IMR-90 (cell line): ENCODE results near the gene METTL8. TPM values are rescaled to one million over a fixed set of nuclear protein-coding genes. Genes with fewer than 3 reads are reported as not detected.

Source experiments
- ATAC-seq: fragments of 200-7000 bp; cut with Tn5 transposase; 2 replicates; pipeline ENCODE4 v1.9.1; 2020; ENCODE audit warnings: low read depth, mild to moderate bottlenecking, moderate library complexity
- Bru-seq: library from RNA; stranded (reverse); fragments of 400-500 nt; gene quantifications from one replicate; lab custom pipeline; 2021; lab: Mats Ljungman, UMichigan
- BruChase-seq, 2 experiments: library from RNA; stranded (reverse); fragments of 400-500 nt; gene quantifications; one replicate each; lab custom pipeline; 2021; lab: Mats Ljungman, UMichigan
- BruUV-seq: library from RNA; stranded (reverse); fragments of 400-500 nt; replicated peaks from 2 replicates; lab custom pipeline; 2021; lab: Mats Ljungman, UMichigan
- CTCF ChIA-PET: fragments of 300-600 bp; formaldehyde crosslinking; extraction: SDS; loops from one replicate; lab custom pipeline; 2021; ENCODE audit warnings: antibody characterized with exemption; lab: Yijun Ruan, JAX
- POLR2A ChIA-PET: fragments of 300-600 bp; sonication (Branson Sonifier 250); formaldehyde crosslinking; loops from one replicate; lab custom pipeline; 2022; ENCODE audit warnings: antibody characterized with exemption; ENCODE audit not compliant: unreplicated experiment; lab: Charles Lee
- DNase-seq: peaks from one replicate; pipeline ENCODE4 v3.0.0; 2013
- H2AFZ ChIP-seq: replicated peaks from 2 replicates; pipeline ENCODE3; 2013; ENCODE audit warnings: low read length, mild to moderate bottlenecking; ENCODE audit not compliant: poor library complexity
- H2AK5ac ChIP-seq: 2 replicates; pipeline ENCODE4 v1.6.1; 2013; ENCODE audit warnings: low read depth, low read length, inconsistent platforms
- H2AK9ac ChIP-seq: replicated peaks from 2 replicates; pipeline ENCODE3; 2013; ENCODE audit warnings: mild to moderate bottlenecking, low read depth, low read length, moderate library complexity; ENCODE audit not compliant: poor library complexity
- H2BK120ac ChIP-seq: 2 replicates; pipeline ENCODE4 v1.6.1; 2013; ENCODE audit warnings: low read depth, low read length, inconsistent platforms
- H2BK15ac ChIP-seq: 3 replicates; pipeline ENCODE4 v1.6.1; 2013; ENCODE audit warnings: low read depth, low read length, inconsistent platforms
- H2BK20ac ChIP-seq: 2 replicates; pipeline ENCODE4 v1.6.1; 2013; ENCODE audit warnings: low read depth, mild to moderate bottlenecking, inconsistent platforms, low read length, moderate library complexity
- H2BK5ac ChIP-seq: 2 replicates; pipeline ENCODE4 v1.6.1; 2013; ENCODE audit warnings: mild to moderate bottlenecking, low read depth, low read length, inconsistent platforms; ENCODE audit not compliant: poor library complexity, severe bottlenecking
- H3K14ac ChIP-seq: replicated peaks from 2 replicates; pipeline ENCODE4 v1.6.1; 2013; ENCODE audit warnings: low read depth, low read length, inconsistent platforms
- H3K18ac ChIP-seq: 2 replicates; pipeline ENCODE4 v1.6.1; 2013; ENCODE audit warnings: low read depth, low read length, control low read depth
- H3K23ac ChIP-seq: 2 replicates; pipeline ENCODE4 v1.6.1; 2013; ENCODE audit warnings: low read depth, low read length, inconsistent platforms
- H3K27ac ChIP-seq: 2 replicates; pipeline ENCODE4 v1.5.1; 2013; ENCODE audit warnings: mild to moderate bottlenecking, control low read depth, low read length; ENCODE audit not compliant: insufficient read depth
- H3K27me3 ChIP-seq: 2 replicates; pipeline ENCODE4 v1.6.1; 2013; ENCODE audit warnings: low read length; ENCODE audit not compliant: control insufficient read depth, insufficient read depth
- H3K36me3 ChIP-seq: 2 replicates; pipeline ENCODE4 v1.6.1; 2013; ENCODE audit warnings: low read length, mixed read lengths; ENCODE audit not compliant: control insufficient read depth, insufficient read depth
- H3K4ac ChIP-seq: 2 replicates; pipeline ENCODE4 v1.6.1; 2013; ENCODE audit warnings: low read depth, low read length, inconsistent platforms
- H3K4me1 ChIP-seq: 2 replicates; pipeline ENCODE4 v1.6.1; 2013; ENCODE audit warnings: low read length, mixed read lengths; ENCODE audit not compliant: control insufficient read depth, insufficient read depth
- H3K4me2 ChIP-seq: 2 replicates; pipeline ENCODE4 v1.6.1; 2013; ENCODE audit warnings: low read depth, mild to moderate bottlenecking, control low read depth, low read length, moderate library complexity
- H3K4me3 ChIP-seq: 2 replicates; pipeline ENCODE4 v1.5.1; 2013; ENCODE audit warnings: low read depth, mild to moderate bottlenecking, control low read depth, low read length, moderate library complexity; ENCODE audit not compliant: insufficient read depth
- H3K56ac ChIP-seq: 2 replicates; pipeline ENCODE4 v1.6.1; 2013; ENCODE audit warnings: low read length, inconsistent platforms; ENCODE audit not compliant: insufficient read depth; ENCODE audit errors: extremely low read depth
- H3K79me1 ChIP-seq, 2 experiments: 2 replicates each; pipeline ENCODE4 v1.6.1; 2013; ENCODE audit warnings: low read length in 2 of 2, inconsistent platforms in 1 of 2, low read depth in 1 of 2
- H3K9ac ChIP-seq: 2 replicates; pipeline ENCODE4 v1.6.1; 2013; ENCODE audit warnings: low read depth, low read length, control low read depth
- H3K9me1 ChIP-seq: 2 replicates; pipeline ENCODE4 v1.6.1; 2013; ENCODE audit warnings: low read length, inconsistent platforms; ENCODE audit not compliant: insufficient read depth
- H3K9me3 ChIP-seq: 2 replicates; pipeline ENCODE4 v1.6.1; 2013; ENCODE audit warnings: low read length; ENCODE audit not compliant: control insufficient read depth, insufficient read depth
- H4K20me1 ChIP-seq: 2 replicates; pipeline ENCODE4 v1.6.1; 2013; ENCODE audit warnings: low read length, inconsistent platforms; ENCODE audit not compliant: insufficient read depth
- H4K5ac ChIP-seq: 2 replicates; pipeline ENCODE4 v1.6.1; 2013; ENCODE audit warnings: mild to moderate bottlenecking, low read depth, low read length, control low read depth
- H4K8ac ChIP-seq, 2 experiments: 2 replicates each; pipeline ENCODE4 v1.6.1; 2013; ENCODE audit warnings: low read depth in 2 of 2, low read length in 2 of 2, control low read depth in 1 of 2, inconsistent platforms in 1 of 2
- H4K91ac ChIP-seq: 2 replicates; pipeline ENCODE4 v1.6.1; 2013; ENCODE audit warnings: low read depth, low read length, inconsistent platforms; ENCODE audit not compliant: insufficient read depth
- BHLHE40 ChIP-seq: fragments of 150-350 bp; IDR thresholded peaks from 2 replicates; pipeline ENCODE4 v1.6.1; 2016; ENCODE audit warnings: mild to moderate bottlenecking, low read depth, low read length
- CHD1 ChIP-seq: IDR thresholded peaks from 2 replicates; pipeline ENCODE4 v1.6.1; 2012; ENCODE audit warnings: low read depth, low read length, improper control_type of control experiment
- CTCF ChIP-seq: conservative IDR thresholded peaks from 2 replicates; pipeline ENCODE4 v1.5.1; 2012; ENCODE audit warnings: mild to moderate bottlenecking, low read depth, low read length, improper control_type of control experiment
- FOS ChIP-seq: fragments of 150-350 bp; IDR thresholded peaks from 2 replicates; pipeline ENCODE4 v1.6.1; 2016; ENCODE audit warnings: low read depth, low read length
- MAFK ChIP-seq: IDR thresholded peaks from 2 replicates; pipeline ENCODE4 v1.6.1; 2012; ENCODE audit warnings: low read depth, low read length, improper control_type of control experiment
- NFE2L2 ChIP-seq: fragments of 150-350 bp; IDR thresholded peaks from 2 replicates; pipeline ENCODE4 v1.6.1; 2016; ENCODE audit warnings: low read depth, mild to moderate bottlenecking, low read length
- RAD21 ChIP-seq: IDR thresholded peaks from 2 replicates; pipeline ENCODE4 v1.6.1; 2012; ENCODE audit warnings: low read length, improper control_type of control experiment
- RCOR1 ChIP-seq: IDR thresholded peaks from 2 replicates; pipeline ENCODE4 v1.6.1; 2012; ENCODE audit warnings: mild to moderate bottlenecking, low read length, improper control_type of control experiment; ENCODE audit not compliant: insufficient replicate concordance
- USF2 ChIP-seq: fragments of 150-350 bp; IDR thresholded peaks from 2 replicates; pipeline ENCODE4 v1.6.1; 2017; ENCODE audit warnings: mild to moderate bottlenecking, antibody characterized with exemption, low read length, low read depth
- WGBS, 2 experiments: methylation state at CpG; one replicate each; pipeline versions ENCODE4 v1.1.5 to v1.1.7; 2013; ENCODE audit warnings: missing lambda C conversion rate in 2 of 2; ENCODE audit not compliant: insufficient read length in 1 of 2; ENCODE audit errors: extremely low coverage in 2 of 2; 5-methylcytosine and 5-hydroxymethylcytosine counted together
- dilution Hi-C: fragments of 300-500 bp; cut with HindIII; formaldehyde crosslinking; loops from one replicate; pipeline ENCODE4 v1.14.3; 2018; ENCODE audit warnings: low sequenced_read_pairs; ENCODE audit not compliant: unreplicated experiment
- in situ Hi-C: fragments of 300-500 bp; cut with MboI; formaldehyde crosslinking; loops from 3 replicates; pipeline ENCODE4 v1.14.3; 2019; ENCODE audit warnings: low sequenced_read_pairs, inconsistent platforms, mixed read lengths
- intact Hi-C: fragments of 100-400 bp; cut with micrococcal nuclease; formaldehyde crosslinking; loops from 2 replicates; pipeline ENCODE4 v1.10.0; 2022
- long read RNA-seq: library from polyadenylated mRNA; unstranded; transcript quantifications from one replicate; pipeline ENCODE4 v2.0.0, GENCODE V29; 2021; ENCODE audit not compliant: unreplicated experiment
- polyA plus RNA-seq, 3 experiments: library from polyadenylated mRNA; depleted of rRNA; stranded (reverse); fragments of >200 nt; gene quantifications; 2 replicates each; pipeline ENCODE4 v1.2.3, GENCODE V29; 2012; ENCODE audit warnings: low replicate concordance in 1 of 3
- total RNA-seq: library from RNA; depleted of rRNA; stranded (reverse); fragments of >200 nt; gene quantifications from 2 replicates; pipeline ENCODE4 v1.2.3, GENCODE V29; 2012; rRNA removed

The METTL8 gene
- total RNA-seq (10.6 and 20.0 TPM in 2 replicates), polyA plus RNA-seq (2012; rRNA removed) (6.4 and 6.9 TPM in 2 replicates), Bru-seq, nascent RNA (percentile 73 among the genes with signal in this experiment), BruChase-seq, experiment 1, labeled RNA remaining after a 6-hour chase (percentile 75 among the genes with signal in this experiment), BruChase-seq, experiment 2, labeled RNA remaining after a 2-hour chase (percentile 73 among the genes with signal in this experiment)
- polyA plus RNA-seq (2012; cell fraction: cytosol; rRNA removed): 2.0 and 4.4 TPM in 2 replicates
- polyA plus RNA-seq (2012; cell fraction: nucleus; rRNA removed; ENCODE audit: low replicate concordance): 1.8 and 5.5 TPM in 2 replicates
- long read RNA-seq, full-length matches to known transcripts: 10 of 31 reads
- long read RNA-seq, partial matches to known transcripts: 0 of 31 reads
- long read RNA-seq, other reads (novel, unspliced or antisense): 21 of 31 reads

- Histone ChIP-seq H4K91ac (peak within 1 kb of the TSS; percentile 76), H2BK120ac (peak within 1 kb of the TSS; percentile 74), H3K56ac (peak within 1 kb of the TSS; percentile 66), H3K4me1 (peaks cover 9% of the 10 kb centered on the region), H2BK15ac (peak within 1 kb of the TSS; percentile 87; the same call in 2 of the 3 replicates), H4K8ac (peak within 1 kb of the TSS; percentile 89), H3K27ac (peak within 1 kb of the TSS; percentile 81), H3K18ac (peak within 1 kb of the TSS; percentile 43), H2AK5ac (peak within 1 kb of the TSS; percentile 94), H3K4ac (peak within 1 kb of the TSS; percentile 90), H3K79me1 (peaks cover 26 to 41% of the 10 kb centered on the region in 2 experiments), H3K14ac (peak within 1 kb of the TSS; percentile 88), H2BK5ac (peak within 1 kb of the TSS; percentile 74), H3K9me3 (no peaks in the 10 kb centered on the region), H3K36me3 (no peaks in the 10 kb centered on the region), H2AK9ac (peak within 1 kb of the TSS; percentile 98), H4K20me1 (no peaks in the 10 kb centered on the region; the same call in 1 of the 2 replicates), H3K27me3 (no peaks in the 10 kb centered on the region), H3K4me3 (peak within 1 kb of the TSS; percentile 93), H2BK20ac (peak within 1 kb of the TSS; percentile 59), H3K9ac (peak within 1 kb of the TSS; percentile 84), H3K9me1 (peaks cover 9% of the 10 kb centered on the region), H3K23ac (peak within 1 kb of the TSS; percentile 93), H2AFZ (peak within 1 kb of the TSS; percentile 99), H3K4me2 (peak within 1 kb of the TSS; percentile 86), H4K5ac (peak within 1 kb of the TSS; percentile 41)
- DNase-seq (no peak), ATAC-seq (no peak)
- no CpG with 5 or more reads among the region's 15 CpGs for WGBS, 2 experiments
- BruUV-seq: no TSS peak
- ChIA-PET POLR2A (no interaction called here), CTCF (interaction anchor here (0.8 to 1.0 kb wide), 2 partner anchors 15 to 18 kb away, joined by 3 to 4 read pairs; no protein-coding TSS in a partner anchor)
- in situ Hi-C loops: no loop called here
- intact Hi-C loops: loop anchor here (1.0 to 2.0 kb wide), 3 partner anchors 89 to 460 kb away; partner anchors contain the start of genes CYBRD1 and TLK1
- dilution Hi-C loops: no loop called here
- no peak for TF ChIP-seq CHD1
- TF ChIP-seq NFE2L2: no peak
- no peak for TF ChIP-seq RCOR1
- TF ChIP-seq USF2: no peak
- TF ChIP-seq FOS: no peak
- TF ChIP-seq RAD21: no peak
- no peak for TF ChIP-seq MAFK
- TF ChIP-seq BHLHE40: no peak
- no peak for TF ChIP-seq CTCF
Observed at GRCh38 chr2:171433763-171434012, at the start of gene METTL8. TSS of gene METTL8 (minus strand) at chr2:171433990. CDS start at chr2:171392185, 41,805 bp downstream.
